OCI-LY7 (cell line): Measurements from ENCODE around the gene CYP19A1. TPM values are rescaled to one million over a fixed set of nuclear protein-coding genes. Genes with fewer than 3 reads are reported as not detected.
"Not testable (repeated sequence)": the region's sequence is repeated elsewhere in the genome, so short reads cannot be mapped to it uniquely, and the experiment has no call there.

Source experiments
- BruUV-seq: library from RNA; stranded (reverse); fragments of 400-500 nt; replicated peaks from 2 replicates; lab custom pipeline; 2021; lab: Mats Ljungman, UMichigan
- CTCF ChIA-PET: fragments of 300-600 bp; sonication (Branson Sonifier 250); formaldehyde crosslinking; loops from one replicate; lab custom pipeline; 2022; ENCODE audit warnings: antibody characterized with exemption; ENCODE audit not compliant: unreplicated experiment; lab: Charles Lee
- POLR2A ChIA-PET: fragments of 300-600 bp; sonication (Branson Sonifier 250); formaldehyde crosslinking; loops from one replicate; lab custom pipeline; 2022; ENCODE audit warnings: antibody characterized with exemption; lab: Charles Lee
- DNase-seq: peaks from one replicate; pipeline ENCODE4 v3.0.0-alpha.2; 2015; ENCODE audit warnings: low spot score
- H2AFZ ChIP-seq: fragments of 200-600 bp; sonication (generic), shearing (Covaris generic); 2 replicates; pipeline ENCODE4 v1.6.1; 2014; ENCODE audit warnings: mild to moderate bottlenecking, antibody characterized with exemption, low read length, moderate library complexity
- H3K27ac ChIP-seq: fragments of 200-600 bp; sonication (generic); 2 replicates; pipeline ENCODE4 v1.5.1; 2014; ENCODE audit warnings: mixed run types, low read depth, mild to moderate bottlenecking, moderate library complexity, low read length, inconsistent platforms; ENCODE audit not compliant: poor library complexity, severe bottlenecking
- H3K36me3 ChIP-seq: fragments of 200-600 bp; sonication (generic); 2 replicates; pipeline ENCODE4 v1.6.1; 2014; ENCODE audit warnings: mild to moderate bottlenecking, antibody characterized with exemption, low read length, moderate library complexity, mixed read lengths; ENCODE audit not compliant: insufficient read depth
- H3K4me1 ChIP-seq: fragments of 200-600 bp; sonication (generic); 2 replicates; pipeline ENCODE4 v1.5.1; 2014; ENCODE audit warnings: mild to moderate bottlenecking, low read length; ENCODE audit not compliant: insufficient read depth, poor library complexity, severe bottlenecking
- H3K4me2 ChIP-seq: fragments of 200-600 bp; sonication (generic); 2 replicates; pipeline ENCODE4 v1.6.1; 2014; ENCODE audit warnings: mild to moderate bottlenecking, low read length
- H3K4me3 ChIP-seq: fragments of 200-600 bp; sonication (generic); 2 replicates; pipeline ENCODE4 v1.5.1; 2014; ENCODE audit warnings: mild to moderate bottlenecking, low read depth, low read length; ENCODE audit not compliant: poor library complexity, severe bottlenecking
- H3K79me2 ChIP-seq: fragments of 200-600 bp; sonication (generic); 2 replicates; pipeline ENCODE4 v1.6.1; 2016; ENCODE audit warnings: low read depth, mild to moderate bottlenecking, low read length, moderate library complexity, mixed read lengths; ENCODE audit not compliant: insufficient read depth
- H3K9me2 ChIP-seq: fragments of 200-600 bp; sonication (generic); 2 replicates; pipeline ENCODE4 v1.6.1; 2016; ENCODE audit warnings: mild to moderate bottlenecking, low read length, mixed read lengths; ENCODE audit not compliant: insufficient read depth
- H3K9me3 ChIP-seq: fragments of 200-600 bp; sonication (generic); 2 replicates; pipeline ENCODE4 v1.6.1; 2014; ENCODE audit warnings: mild to moderate bottlenecking, mixed run types, low read length, mixed read lengths
- H4K20me1 ChIP-seq: fragments of 200-600 bp; sonication (generic); 2 replicates; pipeline ENCODE4 v1.6.1; 2014; ENCODE audit warnings: mild to moderate bottlenecking, antibody characterized with exemption, low read length, moderate library complexity, mixed read lengths; ENCODE audit not compliant: insufficient read depth
- EZH2phosphoT487 ChIP-seq: fragments of 200-600 bp; sonication (generic); IDR thresholded peaks from 2 replicates; pipeline ENCODE4 v1.6.1; 2018; ENCODE audit warnings: low read depth, borderline replicate concordance, mild to moderate bottlenecking, mixed run types, antibody characterized with exemption, low read length, moderate library complexity, mixed read lengths
- intact Hi-C: fragments of 100-400 bp; cut with micrococcal nuclease; formaldehyde crosslinking; loops from one replicate; pipeline ENCODE4 v1.10.0; 2022; ENCODE audit not compliant: unreplicated experiment
- total RNA-seq, 2 experiments: library from RNA; depleted of rRNA in 1 of 2; stranded (reverse); fragments of >200 nt in 1 of 2; shearing (Covaris generic) in 1 of 2; gene quantifications; 2 replicates each; pipeline ENCODE4 v1.2.3, GENCODE V29; 2014 to 2022
- TF ChIP-seq, protein P1 (sequence below): fragments of 200-600 bp; sonication (generic); conservative IDR thresholded peaks from 2 replicates; pipeline ENCODE4 v1.5.1; 2014; ENCODE audit warnings: mild to moderate bottlenecking, antibody characterized with exemption, low read length, moderate library complexity, mixed read lengths

CYP19A1 gene
- total RNA-seq, 2 experiments from 2014 or later, result 0.13 TPM; not detected in 1

DNA sequence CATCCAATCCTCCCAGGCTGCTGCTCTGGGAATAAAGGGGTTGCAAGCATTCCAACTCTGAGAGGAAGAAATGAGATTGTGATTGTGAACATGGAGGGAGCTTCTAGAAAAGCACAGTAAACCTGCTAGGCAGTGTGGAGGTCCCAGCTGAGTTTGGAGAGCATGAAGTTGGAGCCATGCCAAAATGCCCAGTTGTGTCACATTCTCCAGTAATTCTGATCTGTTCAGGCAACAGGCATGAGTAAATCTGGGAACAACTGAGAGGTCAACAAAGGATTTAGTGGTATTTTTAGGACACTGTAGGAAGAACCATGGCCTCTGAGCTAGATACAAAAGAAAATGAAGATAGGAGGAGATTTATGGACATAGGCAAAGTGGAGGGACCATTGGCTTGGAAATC lies 74.7 kb downstream of the CYP19A1 start:
- no TSS peak for BruUV-seq
- TF ChIP-seq, protein P1, sequence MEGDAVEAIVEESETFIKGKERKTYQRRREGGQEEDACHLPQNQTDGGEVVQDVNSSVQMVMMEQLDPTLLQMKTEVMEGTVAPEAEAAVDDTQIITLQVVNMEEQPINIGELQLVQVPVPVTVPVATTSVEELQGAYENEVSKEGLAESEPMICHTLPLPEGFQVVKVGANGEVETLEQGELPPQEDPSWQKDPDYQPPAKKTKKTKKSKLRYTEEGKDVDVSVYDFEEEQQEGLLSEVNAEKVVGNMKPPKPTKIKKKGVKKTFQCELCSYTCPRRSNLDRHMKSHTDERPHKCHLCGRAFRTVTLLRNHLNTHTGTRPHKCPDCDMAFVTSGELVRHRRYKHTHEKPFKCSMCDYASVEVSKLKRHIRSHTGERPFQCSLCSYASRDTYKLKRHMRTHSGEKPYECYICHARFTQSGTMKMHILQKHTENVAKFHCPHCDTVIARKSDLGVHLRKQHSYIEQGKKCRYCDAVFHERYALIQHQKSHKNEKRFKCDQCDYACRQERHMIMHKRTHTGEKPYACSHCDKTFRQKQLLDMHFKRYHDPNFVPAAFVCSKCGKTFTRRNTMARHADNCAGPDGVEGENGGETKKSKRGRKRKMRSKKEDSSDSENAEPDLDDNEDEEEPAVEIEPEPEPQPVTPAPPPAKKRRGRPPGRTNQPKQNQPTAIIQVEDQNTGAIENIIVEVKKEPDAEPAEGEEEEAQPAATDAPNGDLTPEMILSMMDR, result no peak
- no peak for TF ChIP-seq EZH2phosphoT487
- POLR2A ChIA-PET, result no interaction called here
- Histone ChIP-seq H3K36me3 (no peaks in the 10 kb centered on the region), H3K9me2 (no peaks in the 10 kb centered on the region), H4K20me1 (no peaks in the 10 kb centered on the region), H3K79me2 (no peaks in the 10 kb centered on the region), H2AFZ (no peak overlapping the region), H3K9me3 (no peaks in the 10 kb centered on the region), H3K4me2 (no peak overlapping the region), H3K27ac (no peak overlapping the region), H3K4me1 (no peaks in the 10 kb centered on the region), H3K4me3 (no peak overlapping the region)
- CTCF ChIA-PET, result no interaction called here
- DNase-seq, result no peak
- intact Hi-C loops, result no loop called here

DNA sequence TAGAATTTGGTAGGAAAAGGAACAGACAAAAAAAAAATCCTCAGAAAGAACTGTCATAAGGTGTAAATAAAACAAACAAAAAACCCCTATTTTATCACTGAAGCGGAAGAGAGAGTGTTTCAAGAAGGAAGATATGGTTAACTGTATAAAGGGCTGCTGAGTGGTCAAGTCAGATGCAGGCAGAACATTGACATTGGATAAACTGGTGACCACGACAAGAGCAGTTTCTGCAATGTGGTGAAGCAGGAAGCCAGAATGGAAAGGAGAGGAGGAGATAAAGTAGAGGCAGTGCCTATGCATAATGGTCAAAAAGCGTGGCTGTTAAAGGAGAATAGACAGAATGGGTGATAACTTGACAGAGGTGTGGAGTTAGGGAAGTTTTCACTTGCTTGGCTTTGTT lies 75.3 kb downstream of the CYP19A1 start:
- no peak for DNase-seq
- Histone ChIP-seq H3K79me2 (no peaks in the 10 kb centered on the region), H3K4me1 (no peaks in the 10 kb centered on the region), H3K4me2 (no peak overlapping the region), H4K20me1 (no peaks in the 10 kb centered on the region), H3K9me2 (no peaks in the 10 kb centered on the region), H3K27ac (no peak overlapping the region), H3K9me3 (no peaks in the 10 kb centered on the region), H3K4me3 (no peak overlapping the region), H3K36me3 (no peaks in the 10 kb centered on the region), H2AFZ (no peak overlapping the region)
- intact Hi-C loops, result no loop called here
- CTCF ChIA-PET, result no interaction called here
- TF ChIP-seq EZH2phosphoT487, result no peak
- TF ChIP-seq, protein P1, result no peak
- no TSS peak for BruUV-seq
- POLR2A ChIA-PET, result no interaction called here

DNA sequence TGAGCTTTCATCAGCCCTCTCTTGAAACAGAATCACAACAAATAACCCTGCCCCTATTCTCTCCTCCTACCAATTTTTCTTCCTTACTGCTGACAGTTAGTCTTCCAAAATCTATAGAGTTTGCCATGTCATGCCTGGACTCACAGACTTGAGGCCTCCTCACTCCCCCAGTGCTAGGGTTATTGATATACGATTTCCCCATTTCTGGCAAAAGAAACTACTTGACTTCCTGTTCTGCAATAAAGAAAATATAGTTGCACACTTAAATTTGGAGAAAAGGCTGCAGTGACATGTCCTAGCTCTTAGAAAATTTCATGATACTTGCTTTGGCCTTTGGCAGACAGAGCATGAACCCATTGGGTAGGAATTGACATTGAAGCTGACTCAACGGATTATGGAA lies 75.9 kb downstream of the CYP19A1 start:
- CTCF ChIA-PET, result no interaction called here
- POLR2A ChIA-PET, result no interaction called here
- Histone ChIP-seq H3K27ac (no peak overlapping the region), H3K9me2 (no peaks in the 10 kb centered on the region), H3K4me1 (no peaks in the 10 kb centered on the region), H3K4me3 (no peak overlapping the region), H3K4me2 (no peak overlapping the region), H4K20me1 (no peaks in the 10 kb centered on the region), H3K79me2 (no peaks in the 10 kb centered on the region), H3K36me3 (no peaks in the 10 kb centered on the region), H3K9me3 (no peaks in the 10 kb centered on the region), H2AFZ (no peak overlapping the region)
- intact Hi-C loops, result no loop called here
- no peak for TF ChIP-seq EZH2phosphoT487
- TF ChIP-seq, protein P1, result no peak
- no TSS peak for BruUV-seq
- no peak for DNase-seq

DNA sequence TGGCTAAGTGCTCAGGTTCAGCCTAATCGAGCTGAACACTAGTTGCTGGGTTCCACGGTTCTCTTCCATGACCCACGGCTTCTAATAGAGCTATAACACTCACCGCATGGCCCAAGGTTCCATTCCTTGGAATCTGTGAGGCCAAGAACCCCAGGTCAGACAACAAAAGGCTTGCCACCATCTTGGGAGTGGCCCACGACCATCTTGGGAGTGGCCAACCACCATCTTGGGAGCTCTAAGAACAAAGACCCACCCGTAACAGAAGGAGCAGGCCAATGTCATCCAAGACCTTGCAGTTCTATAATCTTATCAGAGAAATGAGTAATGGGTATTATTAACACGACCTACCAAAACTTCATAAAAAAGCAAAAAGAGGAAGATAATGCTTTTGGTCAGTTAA lies 77.3 kb downstream of the CYP19A1 start:
- DNase-seq, H3K4me1 ChIP-seq, intact Hi-C loops, H3K36me3 ChIP-seq, POLR2A ChIA-PET, H2AFZ ChIP-seq, H3K9me2 ChIP-seq, H3K27ac ChIP-seq, H3K4me2 ChIP-seq, H3K9me3 ChIP-seq, H3K4me3 ChIP-seq, CTCF ChIA-PET, H4K20me1 ChIP-seq, H3K79me2 ChIP-seq, BruUV-seq: not testable (repeated sequence)
